Osteoblast (primary cell): Measurements from ENCODE around the gene DECR2. TPM values are rescaled to one million over a fixed set of nuclear protein-coding genes. Genes with fewer than 3 reads are reported as not detected.
A peak's percentile ranks its signal among the peaks of the same experiment; 100 is the strongest.
"Not testable (repeated sequence)": the region's sequence is repeated elsewhere in the genome, so short reads cannot be mapped to it uniquely, and the experiment has no call there.

Experiments
- DNase-seq: peaks from one replicate; pipeline ENCODE4 v3.0.0; 2011; ENCODE audit warnings: low spot score, mixed read lengths; ENCODE audit not compliant: insufficient read length; ENCODE audit errors: missing footprints
- H2AFZ ChIP-seq: 2 replicates; pipeline ENCODE4 v1.6.0; 2011; ENCODE audit warnings: mild to moderate bottlenecking, low read length
- H3K27ac ChIP-seq: 2 replicates; pipeline ENCODE4 v1.5.1; 2011; ENCODE audit warnings: mild to moderate bottlenecking, low read depth, low read length, moderate library complexity
- H3K27me3 ChIP-seq: 2 replicates; pipeline ENCODE4 v1.6.0; 2012; ENCODE audit warnings: mild to moderate bottlenecking, control low read depth, inconsistent platforms, low read length, moderate library complexity; ENCODE audit not compliant: insufficient read depth
- H3K36me3 ChIP-seq: 2 replicates; pipeline ENCODE4 v1.5.1; 2011; ENCODE audit warnings: mild to moderate bottlenecking, low read length, control low read depth, moderate library complexity; ENCODE audit not compliant: insufficient read depth
- H3K4me1 ChIP-seq: 2 replicates; pipeline ENCODE4 v1.5.1; 2011; ENCODE audit warnings: mild to moderate bottlenecking, low read length, control low read depth, moderate library complexity; ENCODE audit not compliant: insufficient read depth
- H3K4me2 ChIP-seq: 2 replicates; pipeline ENCODE4 v1.6.0; 2011; ENCODE audit warnings: mild to moderate bottlenecking, low read length; ENCODE audit not compliant: insufficient read depth
- H3K4me3 ChIP-seq: fragments of 200-600 bp; sonication (generic); 3 replicates; pipeline ENCODE4 v1.5.1; 2012; ENCODE audit warnings: mild to moderate bottlenecking, low read length, inconsistent platforms; ENCODE audit not compliant: insufficient read depth
- H3K79me2 ChIP-seq: 2 replicates; pipeline ENCODE4 v1.6.0; 2012; ENCODE audit warnings: mild to moderate bottlenecking, low read length, control low read depth, inconsistent platforms; ENCODE audit not compliant: insufficient read depth
- H3K9me3 ChIP-seq: 2 replicates; pipeline ENCODE4 v1.5.1; 2011; ENCODE audit warnings: low read depth, low read length, control low read depth
- H4K20me1 ChIP-seq: 2 replicates; pipeline ENCODE4 v1.6.0; 2012; ENCODE audit warnings: mild to moderate bottlenecking, low read length, control low read depth; ENCODE audit not compliant: insufficient read depth
- CTCF ChIP-seq: IDR thresholded peaks from 2 replicates; pipeline ENCODE4 v1.5.1; 2011; ENCODE audit warnings: mild to moderate bottlenecking, low read depth, low read length, moderate library complexity; ENCODE audit errors: extremely low read depth
- total RNA-seq: library from RNA; depleted of rRNA; stranded (reverse); fragments of >200 nt; gene quantifications from 2 replicates; pipeline ENCODE4 v1.2.3, GENCODE V29; 2012

Gene DECR2
- total RNA-seq, 1 donor: 18.1 TPM

DNA sequence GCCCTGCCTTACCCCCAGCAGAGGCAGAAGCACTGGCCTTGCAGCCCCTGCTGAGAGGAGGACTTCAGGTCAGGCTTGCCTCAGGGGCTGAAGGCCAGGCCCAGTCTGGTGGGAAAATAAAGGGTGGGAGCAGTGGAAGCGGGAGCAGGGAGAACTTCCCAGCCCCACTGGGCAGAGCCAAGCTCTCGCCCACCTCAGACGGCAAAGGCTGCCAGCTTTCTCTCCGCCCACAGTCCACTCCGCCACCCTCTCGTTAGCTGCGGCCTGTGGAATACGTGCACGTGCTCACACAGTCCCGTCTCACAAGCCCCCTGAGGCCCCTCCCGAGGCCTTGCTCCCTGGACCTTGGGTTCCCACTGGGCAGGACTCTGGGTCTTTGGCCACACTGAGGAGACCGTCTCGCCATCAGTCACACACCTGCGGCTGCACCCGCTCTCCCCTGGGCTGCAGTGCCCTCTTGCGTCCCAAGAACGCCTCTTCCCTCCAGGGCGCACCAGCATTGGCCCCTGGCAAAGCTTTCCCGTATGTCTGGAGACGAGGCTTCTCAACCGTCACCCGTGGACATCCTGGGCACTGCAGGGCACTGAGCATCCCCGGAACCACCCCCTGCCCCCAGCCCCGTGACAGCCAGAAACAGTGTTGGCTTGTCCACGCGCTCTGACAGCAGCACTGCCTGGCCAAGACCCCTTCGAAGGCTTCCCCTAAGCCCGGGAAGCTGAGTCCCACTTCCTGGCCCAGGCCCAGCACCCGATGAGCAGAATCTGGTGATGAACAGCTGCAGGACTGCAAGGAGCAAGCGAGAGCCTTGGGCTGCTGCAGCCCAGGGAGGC, 39.6 kb upstream of the DECR2 start:
- H4K20me1 ChIP-seq: no peaks in the 10 kb centered on the region
- no peak overlapping the region for H3K4me3 ChIP-seq
- no peaks in the 10 kb centered on the region for H3K79me2 ChIP-seq
- H3K36me3 ChIP-seq: peaks cover 3% of the 10 kb centered on the region
- peaks cover 8% of the 10 kb centered on the region for H3K27me3 ChIP-seq
- no peak overlapping the region for H3K27ac ChIP-seq
- H3K9me3 ChIP-seq: no peaks in the 10 kb centered on the region
- peak overlapping the region; percentile 1 for H2AFZ ChIP-seq
- peak; percentile 66 for TF ChIP-seq CTCF
- DNase-seq: peak; percentile 100
- no peaks in the 10 kb centered on the region for H3K4me1 ChIP-seq
- no peak overlapping the region for H3K4me2 ChIP-seq

DNA sequence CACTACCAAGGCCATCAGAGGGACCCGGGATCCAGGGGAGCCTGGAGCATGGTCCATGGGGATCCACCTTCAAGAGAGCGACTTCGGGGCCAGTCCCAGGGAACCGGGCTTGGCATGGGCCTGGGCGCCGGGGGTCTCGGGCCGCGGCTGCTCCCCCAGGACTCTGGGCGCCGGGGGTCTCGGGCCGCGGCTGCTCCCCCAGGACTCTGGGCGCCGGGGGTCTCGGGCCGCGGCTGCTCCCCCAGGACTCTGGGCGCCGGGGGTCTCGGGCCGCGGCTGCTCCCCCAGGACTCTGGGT, 39.0 kb upstream of the DECR2 start:
- not testable (repeated sequence) for H4K20me1 ChIP-seq, DNase-seq, H3K9me3 ChIP-seq, H3K4me3 ChIP-seq, H2AFZ ChIP-seq, H3K36me3 ChIP-seq, H3K4me2 ChIP-seq, H3K4me1 ChIP-seq, H3K79me2 ChIP-seq, H3K27ac ChIP-seq, H3K27me3 ChIP-seq

DNA sequence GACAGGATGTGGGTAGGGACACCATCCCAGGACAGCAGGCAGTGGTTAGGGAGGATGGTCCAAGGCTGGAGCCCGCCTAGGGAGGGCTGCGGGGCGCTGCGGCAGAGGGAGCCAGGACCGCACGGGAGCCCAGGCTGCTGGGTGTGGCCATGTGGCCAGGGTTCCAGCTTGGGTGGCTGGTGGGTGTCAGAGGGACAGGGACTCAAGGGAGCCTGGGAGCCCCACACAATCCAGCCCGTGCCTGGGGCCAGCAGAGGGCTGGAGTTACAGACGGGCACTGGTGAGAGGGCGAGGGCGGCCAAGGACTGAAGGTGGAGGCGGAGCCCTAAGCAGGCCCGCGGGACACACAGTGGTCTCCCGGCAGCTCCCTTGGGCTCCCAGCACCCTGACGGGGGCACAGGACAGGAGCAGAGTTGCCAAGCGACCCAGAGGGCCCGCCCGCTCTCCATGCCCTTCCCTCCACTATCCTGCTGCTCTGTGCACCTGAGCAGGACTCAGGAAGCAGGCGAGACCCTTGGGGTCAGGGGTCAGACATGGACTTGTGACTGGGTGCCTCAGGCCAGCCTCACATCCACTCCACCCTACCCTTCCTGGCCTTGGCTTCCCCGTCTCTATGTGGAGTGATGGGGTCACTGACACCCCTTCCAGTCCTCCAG, 38.4 kb upstream of the DECR2 start:
- peaks cover 8% of the 10 kb centered on the region for H3K27me3 ChIP-seq
- H3K4me2 ChIP-seq: no peak overlapping the region
- TF ChIP-seq CTCF: no peak
- peaks cover 14% of the 10 kb centered on the region for H3K36me3 ChIP-seq
- DNase-seq: peak; percentile 90
- H3K4me1 ChIP-seq: no peaks in the 10 kb centered on the region
- H3K27ac ChIP-seq: no peak overlapping the region
- no peak overlapping the region for H3K4me3 ChIP-seq
- H3K9me3 ChIP-seq: no peaks in the 10 kb centered on the region
- no peak overlapping the region for H2AFZ ChIP-seq
- no peaks in the 10 kb centered on the region for H4K20me1 ChIP-seq
- no peaks in the 10 kb centered on the region for H3K79me2 ChIP-seq

DNA sequence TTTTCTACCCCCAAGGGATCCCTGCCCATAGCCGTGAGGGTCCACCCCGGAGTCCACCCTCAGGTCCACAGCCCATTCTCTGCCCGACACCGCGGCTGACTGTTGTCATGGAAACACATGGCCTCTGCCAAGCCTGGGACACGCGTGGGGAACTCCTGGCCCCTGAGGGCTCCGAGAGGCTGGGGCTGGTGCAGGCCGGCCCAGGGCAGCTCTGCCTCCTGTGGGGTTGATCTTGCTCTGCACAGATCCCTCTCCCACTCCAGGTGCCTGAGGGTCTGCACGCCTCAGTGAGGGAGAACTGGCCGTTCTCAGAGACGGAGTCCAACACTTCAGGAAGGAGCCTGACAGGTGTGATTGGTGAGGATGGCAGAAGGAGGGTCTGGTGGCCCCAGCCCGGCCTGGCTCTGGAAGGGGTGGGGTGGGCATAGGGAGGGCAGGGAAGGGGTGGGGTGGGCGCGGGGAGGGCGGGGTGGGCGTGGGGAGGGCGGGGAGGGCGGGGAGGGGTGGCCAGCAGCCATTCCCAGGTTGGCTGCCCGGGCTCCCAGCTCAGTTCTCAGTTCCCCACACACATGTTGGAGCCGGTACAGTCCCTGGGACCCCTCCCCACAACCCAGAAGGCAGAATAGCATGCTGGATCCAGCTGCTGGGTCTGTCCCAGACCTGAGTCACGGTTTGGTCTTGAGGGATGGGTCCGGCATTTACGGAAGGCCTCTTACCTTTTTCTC, 37.8 kb upstream of the DECR2 start:
- no peak overlapping the region for H2AFZ ChIP-seq
- H4K20me1 ChIP-seq: no peaks in the 10 kb centered on the region
- no peak overlapping the region for H3K27ac ChIP-seq
- no peak overlapping the region for H3K4me3 ChIP-seq
- H3K9me3 ChIP-seq: no peaks in the 10 kb centered on the region
- peaks cover 8% of the 10 kb centered on the region for H3K27me3 ChIP-seq
- DNase-seq: no peak
- no peak overlapping the region for H3K4me2 ChIP-seq
- H3K4me1 ChIP-seq: no peaks in the 10 kb centered on the region
- H3K36me3 ChIP-seq: peaks cover 21% of the 10 kb centered on the region
- H3K79me2 ChIP-seq: no peaks in the 10 kb centered on the region
- no peak for TF ChIP-seq CTCF
